GM19035 (cell line): ENCODE results near the gene SLC22A25.
"Not testable (repeated sequence)": the region's sequence is repeated elsewhere in the genome, so short reads cannot be mapped to it uniquely, and the experiment has no call there.

ENCODE experiments used
- ATAC-seq: cut with Tn5 transposase; IDR thresholded peaks from one replicate; pipeline ENCODE4 v1.9.1; 2021; ENCODE audit not compliant: unreplicated experiment

The SLC22A25 gene

DNA sequence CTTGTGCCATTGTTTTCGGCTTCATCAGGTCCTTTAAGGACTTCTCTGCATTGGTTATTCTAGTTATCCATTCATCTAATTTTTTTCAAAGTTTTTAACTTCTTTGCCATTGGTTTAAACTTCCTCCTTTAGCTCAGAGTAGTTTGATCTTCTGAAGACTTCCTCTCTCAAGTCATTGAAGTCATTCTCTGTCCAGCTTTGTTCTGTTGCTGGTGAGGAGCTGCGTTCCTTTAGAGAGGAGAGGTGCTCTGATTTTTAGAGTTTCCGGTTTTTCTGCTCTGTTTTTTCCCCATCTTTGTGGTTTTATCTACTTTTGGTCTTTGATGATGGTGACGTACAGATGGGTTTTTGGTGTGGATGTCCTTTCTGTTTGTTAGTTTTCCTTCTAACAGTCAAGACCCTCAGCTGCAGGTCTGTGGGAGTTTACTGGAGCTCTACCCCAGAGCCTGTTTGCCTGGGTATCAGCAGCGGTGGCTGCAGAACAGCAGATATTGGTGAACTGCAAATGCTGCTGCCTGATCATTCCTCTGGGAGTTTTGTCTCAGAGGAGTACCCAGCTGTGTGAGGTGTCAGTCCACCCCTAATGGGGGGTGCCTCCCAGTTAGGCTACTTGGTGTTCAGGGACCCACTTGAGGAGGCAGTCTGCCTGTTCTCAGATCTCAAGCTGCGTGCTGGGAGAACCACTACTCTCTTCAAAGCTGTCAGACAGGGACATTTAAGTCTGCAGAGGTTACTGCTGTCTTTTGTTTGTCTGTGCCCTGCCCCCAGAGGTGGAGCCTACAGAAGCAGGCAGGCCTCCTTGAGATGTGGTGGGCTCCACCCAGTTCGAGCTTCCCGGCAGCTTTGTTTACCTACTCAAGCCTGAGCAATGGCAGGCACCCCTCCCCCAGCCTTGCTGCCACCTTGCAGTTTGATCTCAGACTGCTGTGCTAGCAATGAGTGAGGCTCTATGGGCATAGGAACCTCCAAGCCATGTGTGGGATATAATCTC, 7.6 kb downstream of the SLC22A25 start:
- not testable (repeated sequence) for ATAC-seq

DNA sequence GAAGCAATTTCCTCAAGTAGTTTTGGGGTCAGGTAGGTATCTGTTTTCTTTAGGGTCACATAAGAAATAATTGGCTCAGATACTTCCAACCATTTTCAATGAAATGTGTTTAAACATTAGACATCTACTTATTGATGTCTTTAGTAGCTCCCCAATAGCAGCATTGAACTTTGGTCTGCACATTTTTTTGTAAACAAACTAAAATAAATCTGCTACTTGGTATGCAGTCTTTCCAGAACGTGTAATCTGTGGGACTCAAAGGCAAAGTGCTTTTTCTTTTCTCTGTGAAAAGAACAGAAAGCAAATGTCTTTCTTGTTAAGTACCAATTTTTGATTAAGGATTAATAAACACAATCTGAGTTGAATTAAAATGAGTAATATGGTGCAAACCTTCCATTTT, 13.6 kb downstream of the SLC22A25 start:
- no peak for ATAC-seq

DNA sequence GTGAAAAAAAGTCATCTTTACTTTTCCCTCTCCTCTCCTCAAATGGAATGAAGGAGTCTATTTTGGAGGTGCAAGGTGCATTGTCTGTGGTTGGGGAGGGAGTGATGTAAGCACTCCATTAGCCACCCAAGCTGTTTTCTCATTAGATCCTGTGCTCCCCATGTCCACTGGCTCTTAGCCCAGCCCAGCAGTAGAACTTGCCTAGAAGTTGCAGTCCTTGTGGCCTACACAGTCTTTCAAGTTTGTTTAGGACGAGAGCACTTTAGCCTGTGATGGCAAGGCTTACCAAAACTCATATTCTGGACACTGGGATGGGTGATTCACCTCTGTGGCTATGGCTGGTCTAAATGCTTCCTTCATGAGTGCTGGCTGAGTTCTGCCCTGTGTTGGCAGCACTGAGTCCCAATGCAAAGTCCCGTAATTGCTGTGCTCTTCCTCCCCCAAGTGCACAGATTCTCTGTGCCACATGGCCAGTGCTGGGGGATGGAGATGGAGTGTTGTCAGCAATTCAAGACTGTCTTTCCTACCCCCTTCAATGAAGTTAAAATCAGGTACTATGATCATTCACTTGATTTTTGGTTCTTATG, 15.8 kb downstream of the SLC22A25 start:
- no peak for ATAC-seq

DNA sequence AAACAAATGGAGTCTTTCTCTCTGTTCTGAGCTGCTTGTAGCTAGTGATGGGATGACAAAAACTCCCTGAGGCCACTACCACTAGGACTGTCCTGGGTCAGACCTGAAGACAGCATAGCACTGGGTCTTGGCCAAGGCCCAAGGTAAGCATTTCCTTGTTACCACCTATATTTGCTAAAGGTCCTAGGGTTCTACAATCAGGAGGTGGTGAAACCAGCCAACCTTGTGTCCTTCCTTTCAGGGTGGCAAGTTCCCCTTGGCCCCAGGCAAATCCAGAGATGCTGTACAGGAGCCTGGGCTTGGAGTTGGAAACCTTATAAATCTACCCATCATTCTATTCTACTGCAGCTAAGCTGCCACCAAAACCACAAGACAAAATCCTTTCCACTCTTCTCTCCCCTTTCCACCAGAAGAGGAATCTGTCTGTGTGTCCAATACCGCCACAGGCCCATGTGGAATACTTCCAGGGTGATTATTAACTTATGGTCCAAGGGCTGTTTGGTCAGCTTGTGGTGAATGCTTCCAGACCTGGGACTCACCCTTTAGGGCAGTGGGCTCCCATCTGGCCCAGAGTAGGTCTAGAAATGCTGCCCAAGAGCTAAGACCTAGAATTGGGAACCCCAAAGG, 16.8 kb downstream of the SLC22A25 start:
- ATAC-seq, result no peak

DNA sequence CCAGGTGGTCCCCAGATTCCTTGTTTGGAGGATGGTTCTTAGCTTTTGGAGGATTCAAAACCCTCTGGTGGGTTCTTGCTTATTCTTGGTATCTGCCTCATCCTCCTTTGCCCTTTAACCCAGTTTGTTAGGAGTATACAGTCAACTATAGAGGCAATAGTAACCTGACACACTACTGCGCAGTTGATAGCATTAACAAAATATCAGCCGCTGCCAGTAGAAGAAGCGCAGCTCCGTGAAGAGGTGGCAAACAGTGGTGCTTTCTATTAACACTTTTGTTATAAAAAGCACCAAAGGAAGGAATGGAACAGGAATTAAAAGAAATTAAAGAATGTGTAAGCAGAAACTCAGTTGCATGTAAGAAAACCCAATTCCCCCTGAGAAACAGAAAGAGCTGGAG, 29.3 kb downstream of the SLC22A25 start:
- ATAC-seq, result no peak

DNA sequence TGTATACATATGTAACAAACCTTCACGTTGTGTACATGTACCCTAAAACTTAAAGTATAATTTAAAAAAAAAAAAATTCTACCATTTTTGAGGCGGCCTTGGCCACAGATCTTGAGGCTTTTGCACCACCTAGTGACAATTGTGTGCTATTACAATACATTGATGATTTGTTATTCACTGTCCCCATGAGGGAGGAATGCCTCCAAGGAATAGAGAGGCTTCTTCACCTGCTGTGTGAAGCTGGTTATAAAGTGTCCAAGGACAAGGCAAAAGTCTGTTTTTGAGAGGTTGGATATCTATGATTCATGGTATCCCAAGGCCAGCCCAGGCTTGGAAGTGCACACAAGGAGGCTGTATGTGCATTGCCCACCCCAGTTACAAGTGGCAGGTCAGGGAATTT, 30.7 kb downstream of the SLC22A25 start:
- no peak for ATAC-seq

DNA sequence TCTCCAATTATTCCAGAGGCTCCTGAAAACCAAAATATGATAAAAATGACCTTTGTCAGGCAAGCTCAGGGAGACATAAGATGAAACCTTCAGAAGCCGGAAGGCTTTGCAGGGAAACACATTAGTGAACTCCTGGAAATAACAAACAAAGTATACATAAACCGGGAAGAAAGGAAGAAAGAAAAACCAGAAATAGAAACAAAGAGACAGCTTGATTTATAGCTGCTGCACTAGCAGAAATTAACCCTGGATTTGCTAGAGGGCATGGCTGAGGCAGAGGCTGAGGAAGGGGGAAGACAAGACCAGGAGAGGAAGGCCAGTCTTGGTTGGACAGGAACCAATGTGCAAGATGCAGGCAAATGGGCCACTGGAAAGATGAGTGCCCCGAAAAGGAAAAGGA, 33.3 kb downstream of the SLC22A25 start:
- no peak for ATAC-seq
